Ramos (cell line): Measurements from ENCODE around the gene PLXNC1.
"Not testable (repeated sequence)": the region's sequence is repeated elsewhere in the genome, so short reads cannot be mapped to it uniquely, and the experiment has no call there.

Source experiments
- in situ Hi-C: fragments of 300-500 bp; cut with MboI; formaldehyde crosslinking; loops from one replicate; pipeline ENCODE4 v1.14.3; 2022; ENCODE audit warnings: low sequenced_read_pairs; ENCODE audit not compliant: unreplicated experiment

The PLXNC1 gene

DNA sequence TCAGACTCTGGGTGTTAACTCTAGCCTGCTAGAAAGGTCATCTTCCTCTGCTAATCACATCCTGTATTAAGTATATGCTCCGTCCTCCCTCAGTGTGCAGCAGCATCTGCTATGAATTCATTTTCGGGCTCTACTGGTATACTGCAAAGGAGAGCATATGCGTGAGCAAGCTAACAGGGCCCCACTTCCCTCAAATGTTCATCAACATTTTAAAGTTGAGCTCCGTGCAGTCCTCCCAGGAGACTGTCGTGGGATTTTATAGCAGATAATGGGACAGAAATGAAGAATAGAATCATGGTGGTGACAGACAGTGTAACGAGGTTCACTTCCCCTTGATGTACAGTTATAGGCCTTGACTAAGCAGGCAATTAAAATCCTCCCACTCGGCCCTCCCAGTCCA lies 131.7 kb downstream of the PLXNC1 start:
- in situ Hi-C loops: no loop called here

- in situ Hi-C loops: no loop called here
These were observed 134.3 kb downstream of the PLXNC1 start for GRCh38 chr12:94282675-94283074.

- in situ Hi-C loops: no loop called here
These were observed 135.7 kb downstream of the PLXNC1 start for GRCh38 chr12:94284046-94284445.

- in situ Hi-C loops: no loop called here
These were observed 136.5 kb downstream of the PLXNC1 start for GRCh38 chr12:94284859-94285258.

DNA sequence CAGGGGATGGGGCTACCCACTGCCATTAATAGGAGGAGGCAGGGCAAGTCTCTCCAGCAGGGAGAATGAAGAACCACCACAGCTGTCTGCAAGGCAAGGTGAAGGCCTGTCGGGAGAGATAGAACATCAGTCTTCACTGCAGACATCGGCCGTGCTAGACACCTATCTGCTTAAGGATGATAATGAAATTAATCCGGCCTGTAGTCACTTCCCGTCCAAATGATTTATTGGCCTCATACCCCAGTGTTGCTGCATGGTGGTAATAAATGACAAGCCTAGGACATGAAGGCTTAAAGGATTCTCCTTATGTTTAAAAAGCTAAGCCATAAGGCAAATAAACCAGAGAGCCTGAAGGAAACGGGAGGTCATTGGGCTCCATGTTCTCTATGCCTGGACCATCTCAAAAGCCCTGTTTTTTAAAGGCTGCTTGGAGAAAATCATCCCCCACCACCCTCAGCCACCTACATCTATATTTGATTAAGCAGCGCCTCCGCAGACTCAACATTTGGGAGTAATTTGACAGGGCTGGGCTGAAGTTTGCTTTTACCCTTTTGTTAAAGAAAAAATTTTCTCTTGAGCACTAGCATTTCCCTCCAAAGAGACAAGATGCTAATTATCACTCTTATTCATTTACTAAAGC lies 137.7 kb downstream of the PLXNC1 start:
- in situ Hi-C loops: no loop called here

DNA sequence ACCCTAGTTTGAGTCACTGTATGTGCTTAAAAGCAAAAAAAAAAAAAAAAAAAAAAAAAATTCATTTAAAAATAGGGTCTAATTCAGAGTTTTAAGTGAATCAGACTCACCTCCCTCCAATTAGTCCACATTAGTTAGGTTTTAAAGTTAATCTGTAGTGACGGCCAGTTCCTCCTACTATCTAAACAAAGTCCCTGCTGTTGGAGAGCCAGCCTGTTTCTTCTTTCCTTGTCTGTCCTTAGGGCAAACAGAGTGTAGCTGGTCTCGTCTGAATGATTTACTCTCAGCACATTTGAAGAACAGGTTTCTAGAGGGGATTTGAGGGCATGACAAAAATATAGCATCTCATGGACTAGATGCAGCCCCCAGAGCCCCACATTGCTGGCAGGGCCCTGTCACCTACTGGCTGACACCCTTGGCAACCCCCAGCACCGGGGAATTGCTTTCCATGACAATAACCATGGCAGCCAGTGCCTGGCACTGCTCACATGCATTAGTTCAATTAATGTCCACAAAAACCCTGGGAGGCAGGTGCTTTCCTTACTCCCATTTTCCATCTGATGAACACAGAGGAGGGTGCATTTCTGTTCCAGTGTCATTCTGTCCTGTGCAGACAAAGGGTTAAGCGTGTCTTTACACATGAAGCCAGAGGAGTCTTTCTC lies 138.3 kb downstream of the PLXNC1 start:
- in situ Hi-C loops: no loop called here

DNA sequence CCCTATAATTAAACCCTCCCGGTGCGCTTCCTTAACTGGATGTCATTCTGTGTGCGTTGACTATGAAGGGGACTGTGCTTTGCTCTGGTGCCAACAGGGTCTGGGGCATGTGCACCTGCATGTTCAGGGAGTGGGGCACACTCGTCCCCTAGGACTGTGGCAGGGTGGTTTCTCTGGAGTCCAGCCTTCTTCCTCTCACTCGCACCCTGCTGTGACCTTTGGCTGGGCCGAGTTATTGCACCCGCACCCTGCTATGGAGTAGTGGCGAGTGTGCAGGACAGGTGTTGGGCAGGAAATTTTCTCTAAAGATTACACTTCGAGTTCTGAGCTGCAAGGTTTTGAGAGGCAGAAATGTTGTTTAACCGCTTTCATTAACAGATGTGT lies 138.9 kb downstream of the PLXNC1 start:
- in situ Hi-C loops: no loop called here

DNA sequence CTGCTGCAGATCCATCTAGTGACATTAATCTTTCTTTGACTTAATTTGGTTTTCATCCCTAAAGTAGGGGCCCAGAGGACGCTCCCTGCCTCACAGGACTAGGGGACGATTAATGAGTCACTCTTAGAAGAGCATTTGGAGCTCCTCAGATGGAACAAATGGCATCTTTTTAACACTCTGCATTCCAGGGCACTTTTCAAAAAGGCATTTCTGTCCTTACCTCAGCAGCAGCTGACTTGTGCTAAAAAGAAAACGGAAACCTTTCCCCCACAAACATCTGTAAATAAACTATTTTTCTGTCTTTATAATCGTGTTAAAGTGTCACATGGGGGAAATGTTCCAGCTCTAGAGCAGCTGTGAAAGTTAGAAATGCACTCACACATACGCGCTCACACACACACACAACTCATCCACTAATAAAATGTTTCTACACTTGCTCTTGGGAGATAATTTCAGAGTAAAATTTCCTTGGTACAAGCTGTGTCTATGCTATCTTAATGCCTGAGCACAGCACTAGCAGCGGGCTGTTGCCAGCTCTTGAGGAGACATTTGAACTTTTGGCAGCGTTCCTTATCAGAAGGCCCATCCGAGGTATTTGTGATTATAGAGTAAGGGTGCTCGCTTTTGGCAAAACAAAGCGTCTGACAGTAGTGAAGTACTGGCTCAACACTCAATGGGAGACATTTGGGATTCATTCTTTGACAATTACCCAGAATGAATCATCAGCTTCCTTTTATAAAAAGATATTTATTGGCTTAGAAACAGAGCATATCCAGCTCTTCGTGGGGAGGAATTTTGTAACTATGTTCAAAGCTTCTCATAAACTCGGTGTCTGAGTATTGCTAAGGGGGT lies 141.3 kb downstream of the PLXNC1 start:
- in situ Hi-C loops: no loop called here

DNA sequence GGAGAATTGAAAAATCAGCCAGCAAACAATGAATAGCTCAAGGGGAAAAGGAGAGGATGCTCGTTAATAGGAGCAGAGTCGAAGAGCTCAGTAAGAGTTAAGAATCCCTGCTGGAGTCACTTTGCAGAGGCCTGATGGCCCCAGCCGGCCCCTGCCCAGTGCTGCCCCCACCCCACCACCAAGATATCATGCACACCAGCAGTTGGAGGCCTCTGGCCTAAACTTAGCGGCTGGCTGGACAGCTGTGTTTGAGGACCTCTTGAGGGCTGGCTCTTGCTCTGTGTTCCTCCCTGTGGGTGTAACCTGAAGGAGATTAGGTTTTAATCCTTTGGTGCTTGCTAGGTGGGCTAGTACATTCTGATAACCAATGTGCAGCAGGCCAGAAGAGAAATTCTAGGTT lies 142.0 kb downstream of the PLXNC1 start:
- in situ Hi-C loops: no loop called here

DNA sequence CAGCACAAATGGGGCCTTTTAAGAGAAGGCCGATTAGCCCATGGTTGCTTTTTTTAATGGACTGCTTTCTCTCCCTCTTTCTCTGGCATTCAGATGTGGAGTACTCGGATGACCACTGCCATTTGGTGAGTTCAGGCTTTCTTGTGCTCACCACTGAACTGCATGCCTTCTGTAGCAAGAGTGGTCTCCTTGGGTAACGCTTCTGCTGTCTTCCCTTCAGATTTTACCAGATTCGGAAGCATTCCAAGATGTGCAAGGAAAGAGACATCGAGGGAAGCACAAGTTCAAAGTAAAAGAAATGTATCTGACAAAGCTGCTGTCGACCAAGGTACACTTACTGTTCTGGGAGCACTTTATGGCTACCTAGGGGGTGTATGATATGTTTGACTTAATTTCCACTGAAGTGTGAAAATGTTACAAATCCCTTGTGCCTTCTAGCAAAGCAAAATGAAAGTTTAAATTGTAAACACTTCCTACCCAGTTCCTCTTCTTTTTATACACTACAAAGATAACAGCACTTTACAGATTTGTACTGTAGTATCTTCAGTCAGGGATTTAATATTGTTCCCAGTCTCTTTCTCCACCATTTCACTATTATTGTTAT lies 148.8 kb downstream of the PLXNC1 start:
- in situ Hi-C loops: no loop called here

- in situ Hi-C loops: no loop called here
These were observed 149.6 kb downstream of the PLXNC1 start for GRCh38 chr12:94297876-94298505.

DNA sequence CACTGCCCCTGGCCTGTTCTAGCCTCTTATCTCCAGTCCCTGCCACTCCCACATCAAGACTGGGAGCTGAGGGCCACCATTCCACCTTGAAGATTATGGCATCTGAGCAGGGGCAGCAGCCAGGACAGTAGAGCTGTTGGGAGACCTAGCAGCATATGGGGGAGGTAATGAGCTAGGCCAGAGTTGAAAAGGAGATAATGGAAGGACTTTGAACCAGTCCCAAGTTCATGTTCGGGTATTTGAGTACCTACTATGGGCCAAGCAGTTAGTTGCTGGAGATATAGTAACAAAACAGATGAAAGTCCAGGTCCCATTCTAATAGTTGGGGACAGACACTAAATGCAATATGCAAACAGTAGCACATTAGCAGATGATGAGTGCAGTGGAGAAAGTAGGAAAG lies 151.5 kb downstream of the PLXNC1 start:
- in situ Hi-C loops: no loop called here

GRCh38 chr12:94304012-94304411 lies 155.6 kb downstream of the PLXNC1 start:
- in situ Hi-C loops: no loop called here

DNA sequence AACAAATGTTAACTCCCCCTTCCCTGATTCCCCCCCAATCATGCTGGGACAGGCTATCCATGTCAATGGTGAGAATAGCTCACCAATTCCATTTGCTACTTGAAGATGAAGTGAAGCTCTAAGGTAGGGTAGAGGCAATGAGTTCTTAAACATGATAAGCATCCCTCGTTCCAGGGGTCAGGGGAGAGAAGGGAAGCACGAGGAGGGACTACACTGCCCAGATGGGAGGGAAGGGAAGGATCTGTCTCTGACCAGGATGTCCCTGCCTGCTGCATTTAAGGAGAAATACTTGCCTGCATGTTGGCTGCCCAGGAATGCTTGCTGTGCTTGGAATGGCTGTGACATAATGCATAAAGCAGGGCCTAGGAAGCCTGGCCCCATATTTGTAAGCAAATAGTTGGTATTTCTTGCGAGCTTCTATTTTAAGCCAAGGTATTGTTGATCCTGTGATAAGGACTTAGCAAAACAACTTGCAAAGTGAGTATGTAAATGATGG lies 156.2 kb downstream of the PLXNC1 start:
- in situ Hi-C loops: no loop called here

DNA sequence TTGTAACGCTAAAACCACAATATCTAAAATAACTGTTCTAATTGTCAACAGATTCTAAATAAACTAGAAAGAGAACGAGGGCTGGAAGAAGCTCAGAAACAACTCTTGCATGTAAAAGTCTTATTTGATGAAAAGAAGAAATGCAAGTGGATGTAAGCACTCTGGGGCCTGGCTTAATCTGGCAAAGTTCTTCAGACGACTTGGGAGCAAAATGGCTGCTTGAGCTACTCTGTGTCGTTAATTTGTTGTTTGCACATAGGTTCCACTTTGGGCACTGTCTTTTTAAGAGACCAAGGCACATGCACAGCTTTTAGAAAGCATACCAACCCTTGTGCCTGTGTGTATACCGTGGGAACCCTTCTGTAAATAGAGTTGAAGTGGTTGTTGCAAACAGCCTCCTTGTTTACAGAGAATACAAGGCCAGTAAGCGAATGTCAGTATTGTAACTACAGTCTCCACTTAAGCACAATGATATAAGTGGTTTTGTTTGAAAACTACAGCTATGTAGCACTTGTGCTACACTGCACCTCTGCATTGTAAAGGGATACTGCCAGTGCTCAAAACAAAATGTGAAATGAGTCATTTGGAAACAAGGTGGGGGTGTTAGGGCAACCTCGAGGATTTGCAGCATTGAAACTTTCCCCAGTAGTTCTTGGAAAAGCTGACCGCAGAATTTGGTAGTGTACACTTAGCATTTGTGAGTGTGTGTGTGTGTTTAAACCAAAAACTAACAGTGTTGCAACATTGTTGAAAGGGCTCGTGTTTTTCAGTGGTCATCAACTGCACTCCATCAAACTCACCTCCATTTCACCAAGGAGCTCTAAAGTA lies 157.0 kb downstream of the PLXNC1 start:
- in situ Hi-C loops: no loop called here

- in situ Hi-C loops: no loop called here
These were observed 160.2 kb downstream of the PLXNC1 start for GRCh38 chr12:94308612-94309011.

DNA sequence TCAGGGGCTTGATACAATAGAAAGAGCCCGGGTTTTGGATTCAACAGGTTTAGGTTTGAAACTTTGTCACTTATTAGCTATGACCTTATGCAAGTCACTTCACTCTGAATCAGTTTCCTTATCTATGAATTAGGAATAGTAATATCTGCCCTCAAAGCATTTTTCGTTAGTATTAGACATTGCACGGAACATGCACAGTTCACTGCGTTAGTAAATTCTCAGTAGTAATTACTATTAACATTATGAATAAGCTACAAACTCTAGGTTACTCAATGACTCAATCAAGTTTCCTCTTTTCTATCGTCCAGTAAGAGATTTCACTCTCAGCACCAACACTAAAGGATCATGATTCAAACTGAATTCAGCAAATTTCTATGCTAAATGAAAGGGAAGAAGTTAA lies 161.0 kb downstream of the PLXNC1 start:
- in situ Hi-C loops: no loop called here

- in situ Hi-C loops: no loop called here
These were observed 164.0 kb downstream of the PLXNC1 start for GRCh38 chr12:94312378-94312777.

DNA sequence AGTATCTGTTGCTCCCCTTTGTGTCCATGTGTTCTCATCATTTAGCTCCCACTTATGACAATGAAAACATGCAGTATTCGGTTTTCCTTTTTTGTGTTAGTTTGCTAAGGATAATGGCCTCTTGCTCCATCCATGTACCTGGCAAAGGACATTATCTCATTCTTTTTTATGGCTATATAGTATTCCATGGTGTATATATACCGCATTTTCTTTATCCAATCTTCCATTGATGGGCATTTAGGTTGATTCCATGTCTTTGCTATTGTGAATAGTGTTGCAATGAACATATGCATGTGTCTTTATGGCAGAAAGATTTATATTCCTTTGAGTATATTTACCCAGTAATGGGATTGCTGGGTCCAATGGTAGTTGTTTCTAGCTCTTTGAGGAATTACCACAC lies 168.2 kb downstream of the PLXNC1 start:
- in situ Hi-C loops: not testable (repeated sequence)
